Measurements from ENCODE around the gene CLUH. TPM values are rescaled to one million over a fixed set of nuclear protein-coding genes. Genes with fewer than 3 reads are reported as not detected.

Gene CLUH
- polyA plus RNA-seq, 1 donor (not counting 4 experiments of a cell fraction or from before 2014, with no cell fraction given), result 24.0 TPM

DNA sequence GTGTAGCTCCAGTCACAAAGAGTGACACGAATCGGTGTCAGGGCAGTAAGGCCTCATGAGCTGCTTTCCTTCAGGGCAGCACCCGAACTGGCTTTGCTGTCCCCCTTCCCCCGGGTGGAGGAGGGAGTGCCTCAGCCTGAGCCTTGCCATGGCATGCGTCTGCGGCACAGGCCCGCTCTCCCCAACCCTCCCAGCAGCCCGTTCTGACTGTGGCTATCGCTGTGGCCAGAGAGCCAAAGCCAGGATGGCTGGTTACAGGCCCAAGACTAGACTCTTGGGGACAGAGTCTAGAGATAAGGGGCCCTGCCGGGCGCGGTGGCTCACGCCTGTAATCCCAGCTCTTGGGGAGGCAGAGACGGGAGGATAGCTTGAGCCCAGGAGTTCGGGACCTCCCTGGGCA, 25.9 kb downstream of the CLUH start:
- peaks cover 19 to 21% of the 10 kb centered on the region in 2 experiments for H3K36me3 ChIP-seq (ENCODE audit: control insufficient read depth in 2 of 2, extremely low read depth in 1 of 2, insufficient read depth in 2 of 2, low read length in 2 of 2)
- no peaks in the 10 kb centered on the region for H3K9me3 ChIP-seq (ENCODE audit: control insufficient read depth, low read depth, low read length)
- H3K4me2 ChIP-seq (ENCODE audit: control insufficient read depth, extremely low read depth, insufficient read depth, low read depth, low read length), result no peak overlapping the region
- dilution Hi-C loops (cut with MboI; ENCODE audit: extremely low pct_ligation_motif_present, low sequenced_read_pairs), result no loop called here
- no peak overlapping the region for H3K9ac ChIP-seq (ENCODE audit: control insufficient read depth, extremely low read depth, insufficient read depth, low read length)
- no peak overlapping the region for H2AFZ ChIP-seq (ENCODE audit: control insufficient read depth, low read length)
- FAIRE-seq (no peak), DNase-seq (ENCODE audit: low read depth, low spot score) (no peak)
- peaks cover 5% of the 10 kb centered on the region for H4K20me1 ChIP-seq (ENCODE audit: control insufficient read depth, extremely low read depth, insufficient read depth, low read length)
- H3K4me1 ChIP-seq (ENCODE audit: control insufficient read depth, extremely low read depth, insufficient read depth, low read length), result no peaks in the 10 kb centered on the region
- no peaks in the 10 kb centered on the region for H3K9me1 ChIP-seq (ENCODE audit: control insufficient read depth, extremely low read depth, insufficient read depth, low read length)
- H3K27ac ChIP-seq (ENCODE audit: control insufficient read depth, insufficient read depth, low read length), result no peak overlapping the region
- H3K4me3 ChIP-seq (ENCODE audit: control insufficient read depth in 2 of 3, extremely low read depth in 1 of 3, insufficient read depth in 2 of 3, low read depth in 1 of 3, low read length in 3 of 3), result no peak overlapping the region
- no peaks in the 10 kb centered on the region for H3K27me3 ChIP-seq (ENCODE audit: control insufficient read depth, extremely low read depth, insufficient read depth, low read length)
- no peak for TF ChIP-seq EZH2 (IDR thresholded peaks at IDR 0.05; ENCODE audit: low read length)
- no peak for TF ChIP-seq CTCF (optimal IDR thresholded peaks at IDR 0.05 in 1 of 3, IDR thresholded peaks at IDR 0.05 in 1 of 3, conservative IDR thresholded peaks at IDR 0.05 in 1 of 3; ENCODE audit: extremely low read depth in 1 of 3, insufficient read depth in 2 of 3, low read length in 3 of 3)
- H3K79me2 ChIP-seq (ENCODE audit: control insufficient read depth, insufficient read depth, low read length), result no peaks in the 10 kb centered on the region

DNA sequence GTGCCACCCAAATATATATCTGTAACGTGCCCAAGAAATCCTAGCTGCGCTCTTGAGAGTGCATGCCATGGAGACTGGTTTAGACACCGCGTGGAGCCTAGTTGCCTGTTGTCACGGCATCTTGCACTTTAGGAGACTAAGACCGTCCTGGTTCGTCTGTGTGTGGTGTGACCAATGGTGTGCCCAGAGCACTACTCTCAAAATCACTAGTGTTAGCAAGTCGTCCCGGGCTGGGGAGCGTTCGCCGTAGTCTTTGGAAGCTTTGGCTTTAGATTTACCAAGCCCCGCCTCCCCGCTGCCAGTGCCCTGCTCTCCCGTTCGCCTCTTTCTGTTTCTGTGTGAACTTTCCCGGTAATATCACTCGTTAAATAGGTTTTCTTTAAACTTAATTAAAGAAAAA, 27.0 kb downstream of the CLUH start:
- DNase-seq (ENCODE audit: low read depth, low spot score) (no peak), FAIRE-seq (no peak)
- Histone ChIP-seq H3K4me2 (ENCODE audit: control insufficient read depth, extremely low read depth, insufficient read depth, low read depth, low read length) (no peak overlapping the region), H3K9ac (ENCODE audit: control insufficient read depth, extremely low read depth, insufficient read depth, low read length) (no peak overlapping the region), H2AFZ (ENCODE audit: control insufficient read depth, low read length) (no peak overlapping the region), H3K27me3 (ENCODE audit: control insufficient read depth, extremely low read depth, insufficient read depth, low read length) (no peaks in the 10 kb centered on the region), H3K4me3 (ENCODE audit: control insufficient read depth in 2 of 3, extremely low read depth in 1 of 3, insufficient read depth in 2 of 3, low read depth in 1 of 3, low read length in 3 of 3) (no peak overlapping the region), H3K27ac (ENCODE audit: control insufficient read depth, insufficient read depth, low read length) (no peak overlapping the region), H3K9me1 (ENCODE audit: control insufficient read depth, extremely low read depth, insufficient read depth, low read length) (no peaks in the 10 kb centered on the region), H3K79me2 (ENCODE audit: control insufficient read depth, insufficient read depth, low read length) (peaks cover 2% of the 10 kb centered on the region), H3K4me1 (ENCODE audit: control insufficient read depth, extremely low read depth, insufficient read depth, low read length) (no peaks in the 10 kb centered on the region), H3K36me3 (ENCODE audit: control insufficient read depth in 2 of 2, extremely low read depth in 1 of 2, insufficient read depth in 2 of 2, low read length in 2 of 2) (peaks cover 21 to 22% of the 10 kb centered on the region in 2 experiments), H3K9me3 (ENCODE audit: control insufficient read depth, low read depth, low read length) (no peaks in the 10 kb centered on the region), H4K20me1 (ENCODE audit: control insufficient read depth, extremely low read depth, insufficient read depth, low read length) (peaks cover 5% of the 10 kb centered on the region)
- no peak for TF ChIP-seq CTCF (optimal IDR thresholded peaks at IDR 0.05 in 1 of 3, IDR thresholded peaks at IDR 0.05 in 1 of 3, conservative IDR thresholded peaks at IDR 0.05 in 1 of 3; ENCODE audit: extremely low read depth in 1 of 3, insufficient read depth in 2 of 3, low read length in 3 of 3)
- no peak for TF ChIP-seq EZH2 (IDR thresholded peaks at IDR 0.05; ENCODE audit: low read length)
- dilution Hi-C loops (cut with MboI; ENCODE audit: extremely low pct_ligation_motif_present, low sequenced_read_pairs), result no loop called here

Data from keratinocyte (primary cell).